Measurements from ENCODE around the gene KPNA3. TPM values are rescaled to one million over a fixed set of nuclear protein-coding genes. Genes with fewer than 3 reads are reported as not detected.

The KPNA3 gene
- total and polyA plus RNA-seq, 12 donors = 22.5 to 79.1 (median 55.0) TPM

DNA sequence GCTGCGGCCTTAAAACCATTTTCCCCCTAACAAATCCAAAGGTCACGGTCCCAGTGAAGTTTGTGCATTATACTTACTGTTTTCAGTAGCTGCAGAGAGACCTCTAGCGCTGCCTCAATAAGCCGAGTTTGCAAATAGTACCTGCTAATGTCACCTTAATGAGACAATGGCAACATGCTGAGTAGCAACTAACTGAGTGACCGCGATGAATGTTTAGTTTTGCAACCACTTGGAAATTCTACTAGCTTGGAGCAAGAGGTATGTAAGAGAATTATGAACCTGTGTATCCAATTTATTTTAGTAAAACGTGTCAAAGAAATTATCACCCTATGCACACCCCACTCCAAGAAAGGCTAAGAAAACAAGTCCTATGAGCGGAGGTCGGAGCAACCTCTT is 1.2 kb downstream of the KPNA3 start:
- peak overlapping the region; percentile 88 to 99 (median 94) for H3K27ac ChIP-seq
- no peaks in the 10 kb centered on the region for H3K36me3 ChIP-seq
- peak overlapping the region; percentile 66 to 98 (median 86) for H3K4me3 ChIP-seq
- H3K9me3 ChIP-seq = no peaks in the 10 kb centered on the region
- DNase-seq (no peak), ATAC-seq (no peak)
- 4% methylated on average over 9 of the region's 9 CpGs for WGBS, 2 donors
- no peaks in the 10 kb centered on the region for H3K27me3 ChIP-seq
- intact Hi-C loops (cut with DNase I) = loop anchor here in 4 of 10 donors (2.0 to 10.0 kb wide), 3 partner anchors 53 to 101 kb away; partner anchors contain the start of gene EBPL (in 4 of the 4)
- H3K4me1 ChIP-seq = peaks cover 3 to 57% (median 37%) of the 10 kb centered on the region in 9 donors
- TF ChIP-seq, protein P1, sequence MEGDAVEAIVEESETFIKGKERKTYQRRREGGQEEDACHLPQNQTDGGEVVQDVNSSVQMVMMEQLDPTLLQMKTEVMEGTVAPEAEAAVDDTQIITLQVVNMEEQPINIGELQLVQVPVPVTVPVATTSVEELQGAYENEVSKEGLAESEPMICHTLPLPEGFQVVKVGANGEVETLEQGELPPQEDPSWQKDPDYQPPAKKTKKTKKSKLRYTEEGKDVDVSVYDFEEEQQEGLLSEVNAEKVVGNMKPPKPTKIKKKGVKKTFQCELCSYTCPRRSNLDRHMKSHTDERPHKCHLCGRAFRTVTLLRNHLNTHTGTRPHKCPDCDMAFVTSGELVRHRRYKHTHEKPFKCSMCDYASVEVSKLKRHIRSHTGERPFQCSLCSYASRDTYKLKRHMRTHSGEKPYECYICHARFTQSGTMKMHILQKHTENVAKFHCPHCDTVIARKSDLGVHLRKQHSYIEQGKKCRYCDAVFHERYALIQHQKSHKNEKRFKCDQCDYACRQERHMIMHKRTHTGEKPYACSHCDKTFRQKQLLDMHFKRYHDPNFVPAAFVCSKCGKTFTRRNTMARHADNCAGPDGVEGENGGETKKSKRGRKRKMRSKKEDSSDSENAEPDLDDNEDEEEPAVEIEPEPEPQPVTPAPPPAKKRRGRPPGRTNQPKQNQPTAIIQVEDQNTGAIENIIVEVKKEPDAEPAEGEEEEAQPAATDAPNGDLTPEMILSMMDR (IDR thresholded peaks at IDR 0.05) = peak in 3 of 9 donors; percentile 30 to 39 (median 39)

DNA sequence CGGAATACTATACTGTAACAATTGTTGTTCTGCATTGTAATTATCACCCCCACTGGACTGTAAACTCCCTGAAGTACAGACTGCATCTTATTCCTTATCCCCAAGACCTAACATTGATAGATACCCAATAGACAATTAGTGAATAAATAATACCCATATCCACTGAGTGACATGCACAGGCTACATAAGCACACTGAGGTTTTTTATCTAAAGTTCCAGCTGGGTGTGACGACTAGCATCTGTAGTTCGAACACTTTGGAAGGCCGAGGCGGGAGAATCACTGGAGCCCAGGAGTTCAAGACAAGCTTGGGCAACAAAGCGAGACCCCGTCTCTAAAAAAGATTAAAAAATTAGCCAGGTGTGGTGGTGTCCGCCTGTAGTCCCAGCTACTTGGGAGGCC is 2.5 kb downstream of the KPNA3 start:
- Histone ChIP-seq H3K27me3 (no peaks in the 10 kb centered on the region), H3K27ac (no peak overlapping the region), H3K9me3 (no peaks in the 10 kb centered on the region), H3K4me3 (no peak overlapping the region), H3K4me1 (peaks cover 5 to 65% (median 45%) of the 10 kb centered on the region in 9 donors), H3K36me3 (no peaks in the 10 kb centered on the region)
- ATAC-seq (no peak), DNase-seq (no peak)
- intact Hi-C loops (cut with DNase I) = loop anchor here in 5 of 10 donors (2.0 to 10.0 kb wide), 4 partner anchors 55 to 105 kb away; partner anchors contain the start of gene EBPL (in 4 of the 5)
- TF ChIP-seq, protein P1 (IDR thresholded peaks at IDR 0.05) = no peak
- 96 to 97% methylated on average over 8 of the region's 8 CpGs for WGBS, 2 donors

DNA sequence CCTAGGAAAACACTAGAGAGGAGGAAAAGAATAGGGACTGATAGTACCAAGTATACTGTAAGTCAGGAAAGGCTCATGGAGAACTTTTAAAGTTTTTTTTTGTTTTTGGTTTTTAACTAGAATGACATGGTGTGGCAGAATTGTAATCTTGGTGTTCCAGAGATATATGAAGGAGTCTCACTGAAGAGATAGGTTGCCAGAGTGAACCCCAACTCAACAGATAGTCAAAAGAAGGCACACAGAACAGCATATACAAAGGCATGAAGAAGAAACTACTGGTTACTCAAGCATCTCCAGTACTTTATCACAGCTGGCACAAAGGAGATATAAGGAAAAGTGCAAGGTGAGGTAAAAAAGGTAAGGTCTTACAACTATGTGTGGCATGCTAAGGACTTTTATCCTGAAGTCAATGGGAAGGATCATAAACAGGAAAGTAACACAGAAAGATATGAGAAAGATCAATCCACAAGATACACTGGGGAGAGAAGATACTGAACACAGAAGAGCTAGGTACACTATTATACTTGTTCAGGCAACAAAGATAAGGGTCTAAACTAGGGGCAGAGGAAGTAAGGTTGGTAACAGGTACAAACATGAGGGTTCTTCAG is 6.0 kb downstream of the KPNA3 start:
- Histone ChIP-seq H3K4me3 (no peak overlapping the region), H3K27ac (no peak overlapping the region), H3K27me3 (no peaks in the 10 kb centered on the region), H3K4me1 (peaks cover 5 to 89% (median 57%) of the 10 kb centered on the region in 9 donors), H3K9me3 (no peaks in the 10 kb centered on the region), H3K36me3 (no peaks in the 10 kb centered on the region)
- ATAC-seq (no peak), DNase-seq (no peak)
- intact Hi-C loops (cut with DNase I) = loop anchor here in 1 of 10 donors (10.0 kb wide), 1 partner anchor 102 kb away; no protein-coding TSS in a partner anchor
- TF ChIP-seq, protein P1 (IDR thresholded peaks at IDR 0.05) = no peak

DNA sequence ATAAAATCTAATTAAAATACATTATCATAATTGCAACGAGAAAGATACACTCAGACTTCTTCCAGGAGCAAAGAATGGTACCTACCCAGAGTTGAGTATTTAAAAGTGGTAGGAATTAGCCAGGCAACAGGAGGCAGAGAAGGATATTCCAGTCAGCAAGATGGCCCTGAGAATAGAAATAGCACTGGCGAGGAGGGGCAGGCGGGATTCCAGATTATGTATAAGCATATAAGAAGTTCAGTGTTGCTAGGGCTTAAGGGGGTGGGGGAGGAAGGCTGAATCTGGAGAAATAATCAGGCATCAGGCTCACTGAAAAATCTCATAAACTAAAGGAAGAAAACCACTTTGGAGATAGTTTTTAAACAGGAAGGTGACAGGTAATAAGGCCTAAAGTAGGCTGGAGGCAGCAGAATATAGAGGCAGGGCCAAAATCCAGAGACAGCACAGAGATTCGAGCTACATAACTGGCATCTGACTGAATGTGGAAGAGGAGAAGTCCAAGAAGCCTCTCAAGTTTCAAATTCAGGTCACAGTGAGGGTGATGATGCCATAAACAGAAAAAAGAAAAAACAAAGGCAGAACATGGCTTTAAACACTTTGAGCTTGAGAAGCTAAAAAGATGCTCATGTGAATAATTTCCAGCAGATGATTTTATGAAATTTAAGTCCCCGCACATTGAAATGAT is 7.5 kb downstream of the KPNA3 start:
- Histone ChIP-seq H3K9me3 (no peaks in the 10 kb centered on the region), H3K27ac (no peak overlapping the region), H3K4me1 (peaks cover 2 to 87% (median 57%) of the 10 kb centered on the region in 9 donors), H3K4me3 (no peak overlapping the region), H3K27me3 (no peaks in the 10 kb centered on the region), H3K36me3 (no peaks in the 10 kb centered on the region)
- no peak for DNase-seq
- no peak for ATAC-seq
- 67 to 72% methylated on average over 5 of the region's 5 CpGs for WGBS, 2 donors
- TF ChIP-seq, protein P1 (IDR thresholded peaks at IDR 0.05) = no peak
- intact Hi-C loops (cut with DNase I) = loop anchor here in 1 of 10 donors (10.0 kb wide), 1 partner anchor 100 kb away; no protein-coding TSS in a partner anchor
